Right atrium auricular region (tissue), 2 donors: ENCODE measurements around the gene SLC25A45. TPM values are rescaled to one million over a fixed set of nuclear protein-coding genes. Genes with fewer than 3 reads are reported as not detected.
A peak's percentile ranks its signal among the peaks of the same experiment; 100 is the strongest.

Experiments
- DNase-seq: peaks from one replicate; pipeline ENCODE4 v3.0.0-alpha.2; 2019; ENCODE audit warnings: low spot score
- H3K27ac ChIP-seq, 2 donors: fragments of 200-600 bp; sonication (generic); 1 replicate in 1 of 2; 2 replicates in 1 of 2; pipeline ENCODE4 v1.5.1; 2016 to 2019
- H3K27me3 ChIP-seq, 2 donors: fragments of 200-600 bp; sonication (generic); one replicate each; pipeline versions ENCODE4 v1.5.1 to v1.6.0; 2017 to 2019
- H3K36me3 ChIP-seq: fragments of 200-600 bp; sonication (generic); one replicate; pipeline ENCODE4 v1.5.1; 2016
- H3K4me1 ChIP-seq, 2 donors: fragments of 200-600 bp; sonication (generic); one replicate each; pipeline versions ENCODE4 v1.5.1 to v1.6.0; 2017 to 2019
- H3K4me3 ChIP-seq, 2 donors: fragments of 200-600 bp; sonication (generic); 1 replicate in 1 of 2; 2 replicates in 1 of 2; pipeline ENCODE4 v1.5.1; 2017 to 2019; ENCODE audit warnings: mild to moderate bottlenecking in 1 of 2, moderate library complexity in 1 of 2
- H3K9me3 ChIP-seq, 2 donors: fragments of 200-600 bp; sonication (generic); one replicate each; pipeline ENCODE4 v1.5.1; 2019
- CTCF ChIP-seq, 2 donors: fragments of 200-600 bp; sonication (generic); IDR thresholded peaks; one replicate each; pipeline ENCODE4 v1.5.1; 2019; ENCODE audit warnings: antibody characterized with exemption in 2 of 2
- total RNA-seq, 2 donors: library from RNA; depleted of rRNA; stranded (reverse); fragments of >200 nt; gene quantifications; one replicate each; pipeline ENCODE4 v1.1.0, GENCODE V29; 2016

Gene SLC25A45
- total RNA-seq, 2 donors from 2014 or later = 2.6 to 3.3 TPM

DNA sequence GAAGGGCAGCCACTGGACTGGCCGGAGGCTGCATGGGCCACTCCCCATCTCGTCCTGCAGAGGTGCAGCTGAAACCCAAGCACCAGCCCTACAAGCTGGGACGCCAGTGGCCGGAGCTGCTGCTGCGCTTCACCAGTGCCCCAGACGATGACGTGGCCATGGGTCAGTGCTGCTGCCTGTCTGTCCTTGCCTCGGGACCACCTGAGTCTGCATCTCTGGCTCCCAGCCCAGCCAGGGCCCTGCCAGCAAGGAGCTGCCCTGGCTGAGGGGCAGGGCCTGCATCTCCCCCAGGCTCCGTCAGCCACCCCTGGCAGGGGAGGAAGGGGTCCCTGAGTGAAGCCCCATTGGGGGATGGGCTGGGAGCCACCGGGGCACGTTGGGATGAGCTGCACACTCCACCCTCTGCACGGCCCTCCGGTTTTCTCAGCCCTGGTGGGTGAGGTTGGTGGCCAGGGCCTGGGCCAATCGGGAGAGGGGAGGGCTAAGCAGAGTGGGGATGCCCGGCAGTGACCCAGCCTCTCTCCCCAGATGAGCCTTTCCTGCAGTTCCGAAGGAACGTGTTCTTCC lies 11.2 kb upstream of the SLC25A45 start:
- peaks cover 58% of the 10 kb centered on the region for H3K36me3 ChIP-seq
- H3K4me1 ChIP-seq = peaks cover 0 to 36% of the 10 kb centered on the region in 2 donors
- H3K9me3 ChIP-seq = no peaks in the 10 kb centered on the region
- no peaks in the 10 kb centered on the region for H3K27me3 ChIP-seq
- DNase-seq = no peak
- H3K4me3 ChIP-seq = no peak overlapping the region
- no peak overlapping the region for H3K27ac ChIP-seq
- no peak for TF ChIP-seq CTCF (IDR thresholded peaks at IDR 0.05)

- no peak for DNase-seq
- no peaks in the 10 kb centered on the region for H3K9me3 ChIP-seq
- no peak overlapping the region for H3K27ac ChIP-seq
- no peak for TF ChIP-seq CTCF (IDR thresholded peaks at IDR 0.05)
- peaks cover 0 to 43% of the 10 kb centered on the region in 2 donors for H3K4me1 ChIP-seq
- peaks cover 51% of the 10 kb centered on the region for H3K36me3 ChIP-seq
- H3K4me3 ChIP-seq = no peak overlapping the region
- no peaks in the 10 kb centered on the region for H3K27me3 ChIP-seq
Measured at GRCh38 chr11:65392899-65393298, 10.5 kb upstream of the SLC25A45 start.

DNA sequence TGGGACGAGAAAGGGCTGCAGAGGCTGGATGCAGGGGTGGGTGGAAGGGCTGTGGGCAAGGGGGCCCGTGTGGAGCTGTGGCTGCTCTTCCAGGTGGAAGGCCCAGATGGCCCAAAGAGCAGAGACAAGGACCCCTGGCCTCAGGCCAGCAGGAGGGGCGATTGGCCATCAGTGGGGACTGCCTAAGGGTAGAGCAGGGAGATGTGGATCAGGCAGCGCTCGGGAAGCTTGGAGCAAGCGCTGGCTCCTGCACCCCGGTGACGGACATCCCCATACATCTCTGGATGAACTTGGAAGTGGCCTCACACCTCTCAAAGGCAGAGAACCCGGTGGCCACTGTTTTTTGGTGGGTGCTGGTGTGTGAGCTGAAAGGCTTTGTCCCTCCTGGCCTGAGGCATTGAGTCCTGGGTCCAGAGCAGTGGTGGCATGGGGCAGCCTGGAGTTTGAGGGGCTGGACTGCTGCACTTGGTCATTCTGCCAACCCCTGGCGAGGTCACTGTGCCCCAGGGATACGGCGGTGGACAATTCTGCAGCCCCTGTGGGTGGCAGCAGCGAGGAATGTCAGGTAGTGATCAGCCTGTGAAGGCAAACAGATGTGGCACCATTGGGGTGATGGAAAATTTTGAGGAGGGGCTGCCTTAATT lies 9.9 kb upstream of the SLC25A45 start:
- Histone ChIP-seq H3K27ac (peak overlapping the region; percentile 72 to 79), H3K27me3 (no peaks in the 10 kb centered on the region), H3K9me3 (no peaks in the 10 kb centered on the region), H3K4me1 (peaks cover 0 to 48% of the 10 kb centered on the region in 2 donors), H3K4me3 (no peak overlapping the region), H3K36me3 (peaks cover 45% of the 10 kb centered on the region)
- DNase-seq = no peak
- no peak for TF ChIP-seq CTCF (IDR thresholded peaks at IDR 0.05)

- Histone ChIP-seq H3K27ac (peak overlapping the region; percentile 72 to 79), H3K27me3 (no peaks in the 10 kb centered on the region), H3K36me3 (peaks cover 32% of the 10 kb centered on the region), H3K4me3 (peak overlapping the region in 1 of 2 donors; percentile 25), H3K4me1 (peaks cover 0 to 51% of the 10 kb centered on the region in 2 donors), H3K9me3 (no peaks in the 10 kb centered on the region)
- TF ChIP-seq CTCF (IDR thresholded peaks at IDR 0.05) = peak in 1 of 2 donors; percentile 23
- DNase-seq = no peak
Measured at GRCh38 chr11:65390996-65391395, 8.6 kb upstream of the SLC25A45 start.

DNA sequence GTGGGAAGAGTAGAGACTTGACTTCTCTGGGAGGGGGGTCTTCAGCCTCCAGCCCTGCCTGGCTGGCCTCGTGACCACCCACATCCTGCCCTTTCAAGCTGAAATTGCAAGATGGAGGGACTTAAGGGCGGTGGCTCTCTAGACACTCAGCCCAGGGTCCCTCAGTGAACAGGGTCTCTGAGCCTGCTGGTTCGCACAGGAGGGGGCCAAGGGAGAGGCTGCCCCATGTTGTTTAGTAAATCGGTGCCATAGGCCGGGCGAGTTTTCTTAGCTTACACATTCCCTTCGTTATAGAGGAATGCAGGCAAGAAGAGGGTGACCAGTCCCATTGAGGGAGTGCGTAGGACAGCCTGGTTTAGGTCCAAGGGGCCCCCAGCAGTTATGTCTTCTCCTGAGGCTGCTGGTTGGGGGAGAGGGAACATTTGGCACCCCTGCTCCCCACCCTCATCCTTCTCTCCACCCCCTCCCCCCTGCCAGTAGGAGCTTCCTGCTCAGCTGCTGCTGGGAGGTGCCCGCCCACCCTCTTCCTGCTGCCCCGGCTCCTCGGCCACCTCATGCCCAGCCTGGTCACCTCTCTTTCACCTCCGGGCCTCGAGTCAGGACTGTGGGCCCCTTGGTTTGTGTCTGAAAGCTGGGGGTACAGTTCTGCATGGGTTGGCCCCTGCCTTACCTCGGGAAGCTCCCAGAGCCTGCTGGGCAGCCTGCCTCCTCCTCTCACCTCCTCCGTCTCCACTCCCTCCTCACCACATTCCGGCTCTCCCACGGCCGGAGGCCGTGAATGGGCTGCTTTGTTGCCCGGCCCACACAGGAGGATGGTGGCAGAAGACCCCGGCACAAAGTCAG lies 7.9 kb upstream of the SLC25A45 start:
- no peak for DNase-seq
- Histone ChIP-seq H3K27me3 (no peaks in the 10 kb centered on the region), H3K36me3 (peaks cover 25% of the 10 kb centered on the region), H3K4me1 (peaks cover 0 to 57% of the 10 kb centered on the region in 2 donors), H3K4me3 (peak overlapping the region in 1 of 2 donors; percentile 25), H3K27ac (peak overlapping the region; percentile 72 to 79), H3K9me3 (no peaks in the 10 kb centered on the region)
- no peak for TF ChIP-seq CTCF (IDR thresholded peaks at IDR 0.05)
